Lower lobe of right lung (tissue), 2 donors: ENCODE results near the gene LPIN3. TPM values are rescaled to one million over a fixed set of nuclear protein-coding genes. Genes with fewer than 3 reads are reported as not detected.

Experiments used
- ATAC-seq, 2 donors: fragments of 200-7000 bp; cut with Tn5 transposase; one replicate each; pipeline ENCODE4 v1.9.1; 2020 to 2022; ENCODE audit warnings: mild to moderate bottlenecking in 2 of 2, moderate library complexity in 2 of 2
- DNase-seq: peaks from one replicate; pipeline ENCODE4 v3.0.0-alpha.2; 2020
- H3K27ac ChIP-seq: fragments of 200-600 bp; one replicate; pipeline ENCODE4 v1.8.0; 2022
- H3K27me3 ChIP-seq: fragments of 200-600 bp; one replicate; pipeline ENCODE4 v1.8.0; 2022; ENCODE audit warnings: low read depth
- H3K36me3 ChIP-seq: fragments of 200-600 bp; one replicate; pipeline ENCODE4 v1.8.0; 2022; ENCODE audit warnings: mild to moderate bottlenecking
- H3K4me1 ChIP-seq: fragments of 200-600 bp; one replicate; pipeline ENCODE4 v1.8.0; 2022
- H3K4me3 ChIP-seq: fragments of 200-600 bp; one replicate; pipeline ENCODE4 v1.8.0; 2022; ENCODE audit warnings: mild to moderate bottlenecking
- H3K9me3 ChIP-seq: fragments of 200-600 bp; one replicate; pipeline ENCODE4 v1.8.0; 2022
- CTCF ChIP-seq: fragments of 200-600 bp; IDR thresholded peaks from one replicate; pipeline ENCODE4 v1.8.0; 2022; ENCODE audit warnings: antibody characterized with exemption, mild to moderate bottlenecking
- intact Hi-C: fragments of 100-400 bp; cut with DNase I; formaldehyde crosslinking; loops from one replicate; pipeline ENCODE4 v1.11.0; 2022
- total RNA-seq: library from RNA; stranded (reverse); fragmentation: NEBNext Ultra II Directional; extraction: Animal tissue kit (Norgen Biotek cat#: 25700); gene quantifications from one replicate; pipeline ENCODE4 v1.2.1, GENCODE V29; 2021
- donor health status: DM: no; HTN: yes; CAD: no; lungs with severe emphysema.

Gene LPIN3
- total RNA-seq, 1 donor from 2014 or later, result 16.3 TPM

DNA sequence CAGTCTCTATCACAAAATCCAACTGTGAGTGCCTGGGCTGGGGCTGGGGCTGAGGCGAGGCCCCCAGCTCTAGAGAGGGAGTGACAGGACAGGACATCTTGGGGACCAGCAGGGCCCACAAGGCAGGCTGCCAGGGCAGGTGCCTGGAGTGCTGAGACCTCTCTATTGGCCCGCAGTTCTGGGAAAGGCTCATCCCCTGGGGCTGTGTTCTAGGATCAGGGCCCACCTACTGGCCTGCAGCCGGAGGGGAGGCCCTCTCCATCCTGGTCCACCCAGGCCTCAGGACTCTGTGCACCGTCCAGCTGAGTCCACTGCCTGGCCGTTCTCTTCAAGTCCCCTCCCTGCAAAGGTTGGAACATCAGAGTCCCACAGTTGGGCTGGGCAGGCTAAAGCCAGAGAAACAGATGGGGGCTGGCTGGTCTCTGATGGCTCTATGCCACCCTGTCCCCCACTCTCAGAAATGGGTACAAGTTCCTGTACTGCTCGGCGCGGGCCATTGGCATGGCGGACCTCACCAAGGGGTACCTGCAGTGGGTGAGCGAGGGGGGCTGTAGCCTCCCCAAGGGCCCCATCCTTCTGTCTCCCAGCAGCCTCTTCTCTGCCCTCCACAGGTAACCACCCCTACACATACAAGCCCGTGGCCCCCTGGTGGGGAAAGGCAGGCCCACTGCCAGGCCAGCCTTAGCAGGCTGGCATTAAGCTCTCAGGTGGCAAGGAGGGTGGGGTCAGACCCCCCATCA is 17.0 kb downstream of the LPIN3 start:
- Histone ChIP-seq H3K27ac (no peak overlapping the region), H3K27me3 (no peaks in the 10 kb centered on the region), H3K36me3 (peaks cover 18% of the 10 kb centered on the region), H3K4me1 (no peaks in the 10 kb centered on the region), H3K4me3 (no peak overlapping the region), H3K9me3 (no peaks in the 10 kb centered on the region)
- ATAC-seq (no peak), DNase-seq (no peak)
- no peak for TF ChIP-seq CTCF
- intact Hi-C loops, result no loop called here

GRCh38 chr20:41358230-41358629 is 17.6 kb downstream of the LPIN3 start:
- Histone ChIP-seq H3K36me3 (peaks cover 18% of the 10 kb centered on the region), H3K4me1 (no peaks in the 10 kb centered on the region), H3K27ac (no peak overlapping the region), H3K27me3 (no peaks in the 10 kb centered on the region), H3K4me3 (no peak overlapping the region), H3K9me3 (no peaks in the 10 kb centered on the region)
- DNase-seq, result no peak
- TF ChIP-seq CTCF, result no peak
- intact Hi-C loops, result no loop called here
- no peak for ATAC-seq

- H3K36me3 ChIP-seq, result peaks cover 18% of the 10 kb centered on the region
- intact Hi-C loops, result no loop called here
- DNase-seq (no peak), ATAC-seq (no peak)
- H3K9me3 ChIP-seq, result no peaks in the 10 kb centered on the region
- no peaks in the 10 kb centered on the region for H3K4me1 ChIP-seq
- no peak overlapping the region for H3K4me3 ChIP-seq
- no peaks in the 10 kb centered on the region for H3K27me3 ChIP-seq
- TF ChIP-seq CTCF, result no peak
- H3K27ac ChIP-seq, result no peak overlapping the region
These were observed 18.1 kb downstream of the LPIN3 start for GRCh38 chr20:41358717-41359116.

GRCh38 chr20:41359541-41360011 is 19.0 kb downstream of the LPIN3 start:
- no peak for TF ChIP-seq CTCF
- Histone ChIP-seq H3K4me1 (no peaks in the 10 kb centered on the region), H3K4me3 (no peak overlapping the region), H3K9me3 (no peaks in the 10 kb centered on the region), H3K36me3 (peaks cover 18% of the 10 kb centered on the region), H3K27me3 (peaks cover 6% of the 10 kb centered on the region), H3K27ac (no peak overlapping the region)
- intact Hi-C loops, result no loop called here
- ATAC-seq (no peak), DNase-seq (no peak)

DNA sequence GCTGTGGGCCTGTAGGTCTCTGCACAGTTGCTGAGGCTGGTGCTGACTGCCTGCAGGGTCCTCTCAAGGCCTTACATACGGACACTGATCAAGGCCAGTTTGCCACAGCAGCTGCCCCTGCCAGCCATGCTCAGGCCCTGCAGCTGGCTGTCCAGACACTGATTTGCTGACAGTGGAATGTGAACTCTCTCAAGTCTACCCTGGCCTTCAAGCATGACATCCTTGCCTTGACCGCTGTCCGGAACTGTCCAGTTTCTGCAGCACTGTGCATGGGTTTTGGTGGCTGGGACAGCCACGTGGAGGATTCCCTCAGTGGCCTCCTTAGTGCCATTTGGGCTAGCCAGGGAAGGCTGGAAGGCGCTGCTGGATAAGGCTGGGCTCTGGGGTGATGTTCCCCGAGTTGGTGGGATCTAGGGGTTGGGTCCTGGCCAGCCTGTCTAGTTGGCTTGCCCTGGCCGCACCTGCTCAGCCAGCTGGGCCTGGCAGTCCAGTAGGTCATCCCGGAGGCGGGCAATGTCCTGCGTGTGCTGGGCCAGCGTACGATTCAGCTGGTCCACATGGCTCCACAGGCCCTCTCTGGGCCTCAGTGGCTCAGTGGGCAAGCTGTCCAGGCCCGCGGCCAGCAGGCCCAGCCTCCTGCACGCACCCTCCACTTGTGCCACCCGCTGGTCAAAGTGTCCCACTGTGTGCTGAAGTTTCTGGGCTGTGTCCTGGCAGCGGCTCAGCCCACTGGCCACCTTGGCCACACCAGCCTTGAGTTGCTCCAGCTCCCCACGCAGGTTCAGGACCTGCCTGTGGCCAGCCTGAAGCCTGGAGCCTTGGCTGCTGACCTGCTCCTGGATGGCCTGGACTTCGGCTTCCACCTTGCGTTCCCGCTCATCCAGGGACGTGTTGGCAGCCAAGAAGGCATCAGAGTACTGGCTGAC is 20.5 kb downstream of the LPIN3 start:
- Histone ChIP-seq H3K9me3 (no peaks in the 10 kb centered on the region), H3K27ac (no peak overlapping the region), H3K4me1 (peaks cover 4% of the 10 kb centered on the region), H3K27me3 (peaks cover 21% of the 10 kb centered on the region), H3K36me3 (peaks cover 18% of the 10 kb centered on the region), H3K4me3 (no peak overlapping the region)
- no peak for TF ChIP-seq CTCF
- intact Hi-C loops, result no loop called here
- DNase-seq (no peak), ATAC-seq (no peak)
